Tibial artery (tissue), 4 donors: ENCODE data around the gene PDCD1.

Experiments used
- DNase-seq, 2 donors: peaks; one replicate each; pipeline ENCODE4 v3.0.0-alpha.2; 2019
- H3K27ac ChIP-seq, 2 donors: fragments of 200-600 bp; sonication (generic) in 1 of 2; 1 replicate in 1 of 2; 2 replicates in 1 of 2; pipeline ENCODE4 v1.5.1; 2018 to 2019; ENCODE audit warnings: mild to moderate bottlenecking in 1 of 2
- H3K27me3 ChIP-seq, 2 donors: fragments of 200-600 bp; sonication (generic) in 1 of 2; one replicate each; pipeline versions ENCODE4 v1.5.1 to v1.6.0; 2016 to 2019
- H3K36me3 ChIP-seq, 3 donors: fragments of 200-600 bp; sonication (generic) in 2 of 3; one replicate each; pipeline ENCODE4 v1.5.1; 2016 to 2019; ENCODE audit warnings: mild to moderate bottlenecking in 2 of 3
- H3K4me1 ChIP-seq, 4 donors: fragments of 200-600 bp; sonication (generic) in 2 of 4; 1 replicate in 3 of 4; 2 replicates in 1 of 4; pipeline ENCODE4 v1.5.1; 2016 to 2019
- H3K4me3 ChIP-seq, 2 donors: fragments of 200-600 bp; sonication (generic) in 1 of 2; 1 replicate in 1 of 2; 2 replicates in 1 of 2; pipeline ENCODE4 v1.5.1; 2018 to 2019; ENCODE audit warnings: mild to moderate bottlenecking in 2 of 2
- H3K9me3 ChIP-seq, 3 donors: fragments of 200-600 bp; sonication (generic) in 1 of 3; one replicate each; pipeline ENCODE4 v1.5.1; 2016 to 2019
- intact Hi-C: fragments of 100-400 bp; cut with DNase I; formaldehyde crosslinking; loops from one replicate; pipeline ENCODE4 v1.15.0; 2023; ENCODE audit warnings: low total_unique reads
- TF ChIP-seq, protein P1 (sequence below), 2 experiments: fragments of 200-600 bp in 1 of 2; fragments of 450-650 bp in 1 of 2; IDR thresholded peaks; one replicate each; pipeline ENCODE4 v1.5.1; 2017 to 2019; ENCODE audit warnings: antibody characterized with exemption in 2 of 2, mild to moderate bottlenecking in 1 of 2, moderate library complexity in 1 of 2

PDCD1 gene

DNA sequence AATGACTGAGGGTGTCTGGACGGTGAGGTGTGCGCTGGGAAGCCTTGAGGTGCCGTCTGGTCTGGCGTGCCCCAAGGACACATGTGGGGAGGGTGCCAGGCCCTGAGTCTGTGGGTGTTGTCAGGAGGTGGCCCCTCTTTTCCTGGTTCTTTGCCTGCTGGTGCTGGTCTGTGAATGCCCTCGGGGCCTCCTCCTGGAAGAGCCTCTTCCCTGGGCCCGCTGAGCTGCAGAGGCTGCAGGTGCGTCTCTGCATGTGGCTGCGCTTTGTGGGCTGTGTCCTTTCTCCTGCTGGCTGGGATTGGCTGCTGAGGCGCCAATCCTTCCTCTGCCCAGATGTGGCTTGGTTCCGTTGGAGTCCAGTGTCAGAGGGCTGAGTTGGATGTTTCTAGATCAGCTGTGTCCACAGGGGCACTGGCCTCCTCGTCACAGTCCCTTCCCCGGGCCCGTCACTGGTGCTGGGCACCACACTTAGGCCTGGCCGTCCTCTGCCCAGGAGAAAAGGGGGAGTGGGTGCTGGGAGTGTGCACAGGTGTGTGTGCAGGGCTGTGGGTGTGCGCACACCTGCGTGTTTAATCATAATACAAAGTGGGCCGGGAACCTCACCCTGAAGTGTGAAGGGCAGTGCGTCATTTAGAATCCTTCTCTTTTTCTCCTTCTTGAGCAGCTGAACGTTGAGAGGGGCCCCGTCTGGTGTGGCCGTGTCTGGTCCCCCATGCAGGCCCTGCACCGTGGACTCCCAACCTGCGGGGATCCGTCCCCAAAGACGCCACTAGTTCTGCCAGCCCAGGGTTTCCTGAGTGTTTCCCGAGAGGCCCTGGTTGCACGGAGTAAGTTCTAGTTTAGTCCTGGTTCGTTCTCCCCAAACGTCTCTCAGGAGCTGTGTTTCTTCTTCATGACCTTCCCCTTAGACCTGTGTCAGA lies 46.4 kb upstream of the PDCD1 start:
- Histone ChIP-seq H3K36me3 (no peaks in the 10 kb centered on the region), H3K27me3 (peaks cover 0 to 32% of the 10 kb centered on the region in 2 donors), H3K4me1 (peaks cover 0 to 22% (median 5%) of the 10 kb centered on the region in 4 donors), H3K4me3 (no peak overlapping the region), H3K27ac (no peak overlapping the region), H3K9me3 (no peaks in the 10 kb centered on the region)
- intact Hi-C loops, result no loop called here
- TF ChIP-seq, protein P1, sequence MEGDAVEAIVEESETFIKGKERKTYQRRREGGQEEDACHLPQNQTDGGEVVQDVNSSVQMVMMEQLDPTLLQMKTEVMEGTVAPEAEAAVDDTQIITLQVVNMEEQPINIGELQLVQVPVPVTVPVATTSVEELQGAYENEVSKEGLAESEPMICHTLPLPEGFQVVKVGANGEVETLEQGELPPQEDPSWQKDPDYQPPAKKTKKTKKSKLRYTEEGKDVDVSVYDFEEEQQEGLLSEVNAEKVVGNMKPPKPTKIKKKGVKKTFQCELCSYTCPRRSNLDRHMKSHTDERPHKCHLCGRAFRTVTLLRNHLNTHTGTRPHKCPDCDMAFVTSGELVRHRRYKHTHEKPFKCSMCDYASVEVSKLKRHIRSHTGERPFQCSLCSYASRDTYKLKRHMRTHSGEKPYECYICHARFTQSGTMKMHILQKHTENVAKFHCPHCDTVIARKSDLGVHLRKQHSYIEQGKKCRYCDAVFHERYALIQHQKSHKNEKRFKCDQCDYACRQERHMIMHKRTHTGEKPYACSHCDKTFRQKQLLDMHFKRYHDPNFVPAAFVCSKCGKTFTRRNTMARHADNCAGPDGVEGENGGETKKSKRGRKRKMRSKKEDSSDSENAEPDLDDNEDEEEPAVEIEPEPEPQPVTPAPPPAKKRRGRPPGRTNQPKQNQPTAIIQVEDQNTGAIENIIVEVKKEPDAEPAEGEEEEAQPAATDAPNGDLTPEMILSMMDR (IDR thresholded peaks at IDR 0.05), result no peak
- no peak for DNase-seq

DNA sequence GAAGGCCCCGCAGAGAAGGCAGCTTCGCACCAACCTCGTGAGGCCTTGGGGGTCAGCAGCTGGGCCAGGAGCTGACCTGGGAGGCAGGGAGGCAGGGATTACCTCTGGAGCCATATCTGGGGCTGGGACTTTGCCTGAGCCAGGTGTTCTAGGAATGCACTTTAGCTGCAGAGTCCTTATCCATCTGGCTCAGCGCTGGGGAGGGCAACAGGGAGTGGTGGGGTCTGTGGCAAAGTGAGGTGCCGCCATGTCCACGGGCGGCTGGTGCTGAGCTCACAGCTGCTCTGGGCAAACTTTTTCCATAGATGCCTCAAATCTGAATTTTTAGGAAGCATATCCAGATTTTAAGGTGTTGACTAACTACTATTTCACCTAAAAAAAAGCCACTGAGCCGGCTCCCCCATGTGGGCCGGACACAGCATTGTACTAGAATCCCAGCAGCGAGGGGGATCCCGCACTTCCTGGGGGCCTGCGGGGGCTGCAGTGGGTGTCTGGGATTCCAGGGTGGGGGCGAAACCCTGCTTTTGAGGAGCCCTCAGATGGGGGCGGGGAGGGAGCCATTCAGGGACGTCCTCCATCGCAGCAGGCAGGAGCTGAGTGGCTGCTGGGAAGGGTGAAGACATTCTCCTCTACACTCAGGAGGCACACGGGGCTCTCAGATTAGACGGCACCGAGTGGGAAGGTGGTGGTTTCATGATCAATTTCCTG lies 45.5 kb upstream of the PDCD1 start:
- TF ChIP-seq, protein P1 (IDR thresholded peaks at IDR 0.05), result no peak
- H3K4me3 ChIP-seq, result no peak overlapping the region
- DNase-seq, result no peak
- peaks cover 0 to 39% of the 10 kb centered on the region in 2 donors for H3K27me3 ChIP-seq
- H3K9me3 ChIP-seq, result no peaks in the 10 kb centered on the region
- H3K27ac ChIP-seq, result no peak overlapping the region
- intact Hi-C loops, result no loop called here
- H3K36me3 ChIP-seq, result no peaks in the 10 kb centered on the region
- peaks cover 0 to 22% (median 5%) of the 10 kb centered on the region in 4 donors for H3K4me1 ChIP-seq

DNA sequence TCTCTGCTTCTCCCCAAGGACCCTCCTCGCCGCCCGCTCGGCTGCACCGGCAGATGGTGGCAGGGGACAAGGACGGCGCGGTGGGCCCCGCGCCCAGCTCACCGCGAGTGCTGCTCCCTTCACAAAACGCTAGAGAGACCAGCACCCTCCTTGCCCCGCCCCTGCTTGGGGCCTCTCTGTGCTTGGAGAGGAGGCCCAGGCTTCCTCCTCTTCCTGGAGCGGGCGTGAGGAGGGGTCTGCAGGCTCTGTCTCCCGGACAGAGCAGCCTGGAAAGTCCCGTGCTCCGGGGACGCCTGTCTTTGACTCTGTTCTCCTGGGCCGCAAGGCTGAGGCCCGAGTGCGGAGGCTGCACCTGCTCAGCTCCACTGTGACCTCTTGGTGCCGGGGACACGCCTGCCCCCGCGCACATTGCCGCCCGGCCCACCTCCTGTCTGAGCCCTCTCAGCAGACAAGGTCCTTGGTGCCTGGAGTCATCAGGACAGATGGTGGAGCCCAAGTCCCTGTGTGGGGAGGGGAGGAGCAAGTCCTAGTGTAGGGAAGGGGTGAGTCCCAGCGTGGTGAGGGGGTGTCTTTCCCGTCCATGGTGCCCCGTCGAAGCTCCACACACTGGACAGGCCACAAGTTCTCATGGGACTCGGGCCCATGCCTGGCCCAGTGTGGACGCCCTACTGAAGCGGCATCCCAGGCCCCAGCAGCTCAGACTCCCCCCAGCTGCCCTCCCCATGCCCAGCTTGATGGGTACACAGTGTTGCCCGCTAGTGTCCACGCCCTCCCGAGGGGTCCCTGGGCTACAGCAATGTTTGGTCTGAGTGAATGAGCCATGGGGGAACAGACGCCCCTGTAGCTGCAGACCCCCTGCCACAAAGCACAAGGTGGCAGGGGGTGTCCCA lies 44.7 kb upstream of the PDCD1 start:
- H3K4me1 ChIP-seq, result peaks cover 0 to 22% (median 5%) of the 10 kb centered on the region in 4 donors
- H3K27ac ChIP-seq, result no peak overlapping the region
- no peaks in the 10 kb centered on the region for H3K9me3 ChIP-seq
- TF ChIP-seq, protein P1 (IDR thresholded peaks at IDR 0.05), result no peak
- no peak for DNase-seq
- intact Hi-C loops, result no loop called here
- H3K36me3 ChIP-seq, result no peaks in the 10 kb centered on the region
- no peak overlapping the region for H3K4me3 ChIP-seq
- peaks cover 0 to 47% of the 10 kb centered on the region in 2 donors for H3K27me3 ChIP-seq

DNA sequence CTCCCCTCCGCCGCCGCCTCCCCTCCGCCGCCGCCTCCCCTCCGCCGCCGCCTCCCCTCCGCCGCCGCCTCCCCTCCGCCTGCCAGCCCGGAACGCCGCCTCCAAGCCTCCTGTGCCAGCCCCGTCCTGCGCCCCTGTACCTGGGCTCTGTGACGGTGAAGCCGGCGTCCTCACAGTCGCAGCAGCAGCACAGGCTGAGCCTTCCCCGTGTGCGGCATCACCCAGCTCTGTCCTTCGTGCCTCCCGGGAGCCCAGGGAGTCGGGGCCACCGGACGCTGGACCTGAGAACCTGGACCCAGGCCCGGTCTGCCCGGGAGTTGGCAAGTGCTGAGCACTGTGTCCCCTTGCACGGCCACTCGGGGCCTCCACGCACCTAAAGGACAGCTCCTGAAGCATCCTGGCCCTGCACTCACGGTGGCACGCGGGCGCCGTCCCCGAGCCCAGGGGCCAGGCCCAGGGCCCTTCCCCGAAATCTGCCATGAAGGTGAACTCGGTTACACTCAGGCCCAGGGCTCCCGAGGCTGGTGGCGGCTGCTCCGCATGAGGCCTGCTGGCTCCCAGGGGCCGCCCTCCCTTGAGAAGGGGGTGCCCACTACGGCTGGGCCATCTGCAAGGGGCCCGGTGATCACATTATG lies 43.8 kb upstream of the PDCD1 start:
- peak overlapping the region in 1 of 2 donors; percentile 23 for H3K4me3 ChIP-seq
- H3K27me3 ChIP-seq, result peaks cover 0 to 47% of the 10 kb centered on the region in 2 donors
- no peaks in the 10 kb centered on the region for H3K36me3 ChIP-seq
- H3K27ac ChIP-seq, result no peak overlapping the region
- TF ChIP-seq, protein P1 (IDR thresholded peaks at IDR 0.05), result no peak
- intact Hi-C loops, result no loop called here
- H3K9me3 ChIP-seq, result no peaks in the 10 kb centered on the region
- H3K4me1 ChIP-seq, result peaks cover 0 to 22% (median 5%) of the 10 kb centered on the region in 4 donors
- no peak for DNase-seq
